Prostate gland (tissue), 2 donors: ENCODE results near the gene NYAP2. TPM values are rescaled to one million over a fixed set of nuclear protein-coding genes. Genes with fewer than 3 reads are reported as not detected.

ENCODE experiments used
- DNase-seq: peaks from one replicate; pipeline ENCODE4 v3.0.0-alpha.2; 2019; ENCODE audit warnings: low spot score
- H3K27ac ChIP-seq, 2 donors: fragments of 200-600 bp; sonication (generic); 2 replicates each; pipeline ENCODE4 v1.5.1; 2017 to 2019
- H3K27me3 ChIP-seq: fragments of 200-600 bp; sonication (generic); replicated peaks from 2 replicates; pipeline ENCODE4 v1.5.1; 2019; ENCODE audit not compliant: insufficient read depth
- H3K36me3 ChIP-seq, 2 donors: fragments of 200-600 bp; sonication (generic); 1 replicate in 1 of 2; 2 replicates in 1 of 2; pipeline versions ENCODE4 v1.5.1 to v1.8.1; 2017 to 2019
- H3K4me1 ChIP-seq: fragments of 200-600 bp; sonication (generic); replicated peaks from 2 replicates; pipeline ENCODE4 v1.5.1; 2019
- H3K4me3 ChIP-seq, 2 donors: fragments of 200-600 bp; sonication (generic); 2 replicates each; pipeline ENCODE4 v1.5.1; 2017 to 2019
- H3K9me3 ChIP-seq: fragments of 200-600 bp; sonication (generic); 2 replicates; pipeline ENCODE4 v1.5.1; 2017
- POLR2A ChIP-seq: fragments of 450-650 bp; IDR thresholded peaks from one replicate; pipeline ENCODE4 v1.6.1; 2016; ENCODE audit warnings: antibody characterized with exemption, mild to moderate bottlenecking
- POLR2AphosphoS5 ChIP-seq: sonication (generic); formaldehyde crosslinking; IDR thresholded peaks from one replicate; pipeline ENCODE4 v1.6.1; 2017; ENCODE audit warnings: antibody characterized with exemption
- WGBS: methylation state at CpG from one replicate; pipeline ENCODE4 v1.1.5; 2018; 5-methylcytosine and 5-hydroxymethylcytosine counted together
- intact Hi-C: fragments of 100-400 bp; cut with DNase I; formaldehyde crosslinking; loops from one replicate; pipeline ENCODE4 v1.14.2; 2022
- total RNA-seq, 2 donors: library from RNA; depleted of rRNA; stranded (reverse); fragments of >200 nt; gene quantifications; one replicate each; pipeline ENCODE4 v1.1.0, GENCODE V29; 2016
- TF ChIP-seq, protein P1 (sequence below), 4 experiments: fragments of 200-600 bp in 2 of 4; fragments of 450-650 bp in 2 of 4; sonication (generic) in 2 of 4; IDR thresholded peaks; 1 replicate in 3 of 4; 2 replicates in 1 of 4; pipeline ENCODE4 v1.5.1; 2016 to 2019; ENCODE audit warnings: antibody characterized with exemption in 4 of 4, mild to moderate bottlenecking in 2 of 4, moderate library complexity in 2 of 4

NYAP2 gene
- total RNA-seq, 2 donors from 2014 or later = 0.14 TPM; not detected in 1

DNA sequence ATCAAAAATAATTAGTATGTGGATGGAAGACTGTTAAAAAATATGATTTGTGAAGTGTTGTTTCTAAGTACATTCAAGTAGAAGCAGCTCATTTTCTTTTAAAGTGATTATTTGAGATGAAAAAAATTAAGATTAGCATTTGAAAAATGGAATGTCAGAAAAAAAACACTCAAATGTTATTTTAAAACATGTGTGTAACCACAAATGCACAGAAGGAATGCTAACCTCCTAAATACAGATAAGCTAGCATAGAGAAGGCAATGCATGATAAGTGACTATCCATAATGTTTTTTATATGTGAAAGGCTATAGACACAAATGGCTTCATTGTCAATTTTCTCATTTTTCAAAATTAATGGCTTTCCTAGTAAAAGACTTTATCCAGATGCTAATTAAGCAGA is 198.9 kb downstream of the NYAP2 start:
- no peaks in the 10 kb centered on the region for H3K9me3 ChIP-seq
- intact Hi-C loops = no loop called here
- DNase-seq = no peak
- no peak overlapping the region for H3K27ac ChIP-seq
- H3K4me1 ChIP-seq = no peaks in the 10 kb centered on the region
- TF ChIP-seq POLR2AphosphoS5 = no peak
- TF ChIP-seq, protein P1, sequence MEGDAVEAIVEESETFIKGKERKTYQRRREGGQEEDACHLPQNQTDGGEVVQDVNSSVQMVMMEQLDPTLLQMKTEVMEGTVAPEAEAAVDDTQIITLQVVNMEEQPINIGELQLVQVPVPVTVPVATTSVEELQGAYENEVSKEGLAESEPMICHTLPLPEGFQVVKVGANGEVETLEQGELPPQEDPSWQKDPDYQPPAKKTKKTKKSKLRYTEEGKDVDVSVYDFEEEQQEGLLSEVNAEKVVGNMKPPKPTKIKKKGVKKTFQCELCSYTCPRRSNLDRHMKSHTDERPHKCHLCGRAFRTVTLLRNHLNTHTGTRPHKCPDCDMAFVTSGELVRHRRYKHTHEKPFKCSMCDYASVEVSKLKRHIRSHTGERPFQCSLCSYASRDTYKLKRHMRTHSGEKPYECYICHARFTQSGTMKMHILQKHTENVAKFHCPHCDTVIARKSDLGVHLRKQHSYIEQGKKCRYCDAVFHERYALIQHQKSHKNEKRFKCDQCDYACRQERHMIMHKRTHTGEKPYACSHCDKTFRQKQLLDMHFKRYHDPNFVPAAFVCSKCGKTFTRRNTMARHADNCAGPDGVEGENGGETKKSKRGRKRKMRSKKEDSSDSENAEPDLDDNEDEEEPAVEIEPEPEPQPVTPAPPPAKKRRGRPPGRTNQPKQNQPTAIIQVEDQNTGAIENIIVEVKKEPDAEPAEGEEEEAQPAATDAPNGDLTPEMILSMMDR (IDR thresholded peaks at IDR 0.05) = no peak
- no peak for TF ChIP-seq POLR2A
- H3K4me3 ChIP-seq = no peak overlapping the region
- no peaks in the 10 kb centered on the region for H3K36me3 ChIP-seq
- no peaks in the 10 kb centered on the region for H3K27me3 ChIP-seq

GRCh38 chr2:225598897-225599296 is 199.4 kb downstream of the NYAP2 start:
- TF ChIP-seq POLR2AphosphoS5 (no peak), POLR2A (no peak)
- TF ChIP-seq, protein P1 (IDR thresholded peaks at IDR 0.05) = no peak
- H3K4me3 ChIP-seq = no peak overlapping the region
- H3K4me1 ChIP-seq = no peaks in the 10 kb centered on the region
- H3K9me3 ChIP-seq = no peaks in the 10 kb centered on the region
- H3K27me3 ChIP-seq = no peaks in the 10 kb centered on the region
- DNase-seq = no peak
- WGBS = 69% methylated on average over 4 of the region's 4 CpGs
- intact Hi-C loops = no loop called here
- no peak overlapping the region for H3K27ac ChIP-seq
- no peaks in the 10 kb centered on the region for H3K36me3 ChIP-seq

DNA sequence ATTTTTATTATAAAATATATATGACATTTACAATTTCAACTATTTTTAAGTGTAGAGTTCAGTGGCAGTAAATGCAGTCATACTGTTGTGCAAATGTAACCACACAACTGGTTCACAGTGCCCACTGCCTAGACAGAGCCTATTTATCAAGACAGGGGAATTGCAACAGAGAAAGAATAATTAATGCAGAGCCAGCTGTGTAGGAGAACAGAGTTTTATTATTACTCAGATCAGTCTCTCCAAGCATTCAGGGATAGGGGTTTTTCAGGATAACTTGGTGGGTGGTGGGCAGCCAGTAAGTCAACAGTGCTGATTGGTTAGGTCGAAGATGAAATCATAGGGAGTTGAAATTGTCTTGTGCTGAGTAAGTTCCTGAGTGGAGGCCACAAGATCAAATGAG is 200.3 kb downstream of the NYAP2 start:
- no peak for DNase-seq
- 96% methylated on average over 1 of the region's 1 CpG for WGBS
- TF ChIP-seq POLR2A (no peak), POLR2AphosphoS5 (no peak)
- TF ChIP-seq, protein P1 (IDR thresholded peaks at IDR 0.05) = no peak
- no peaks in the 10 kb centered on the region for H3K36me3 ChIP-seq
- no peaks in the 10 kb centered on the region for H3K4me1 ChIP-seq
- H3K27me3 ChIP-seq = no peaks in the 10 kb centered on the region
- no peak overlapping the region for H3K27ac ChIP-seq
- no peaks in the 10 kb centered on the region for H3K9me3 ChIP-seq
- intact Hi-C loops = no loop called here
- H3K4me3 ChIP-seq = no peak overlapping the region

DNA sequence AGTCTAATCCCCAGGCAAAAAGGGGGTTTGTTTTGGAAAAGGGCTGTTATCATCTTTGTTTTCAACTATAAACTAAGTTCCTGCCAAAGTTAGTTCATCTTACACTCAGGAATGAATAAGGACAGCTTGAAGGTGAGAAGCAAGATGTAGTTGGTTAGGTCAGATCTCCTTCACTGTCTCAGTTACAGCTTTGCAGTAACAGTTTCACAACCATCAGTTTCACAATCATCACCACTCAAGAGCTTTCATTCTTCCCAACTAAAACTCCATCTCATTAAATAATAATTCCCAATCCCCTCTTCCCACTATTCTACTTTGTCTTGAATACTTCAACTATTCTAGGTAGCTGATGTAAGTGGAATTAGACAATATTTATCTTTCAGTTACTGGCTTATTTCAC is 200.9 kb downstream of the NYAP2 start:
- Histone ChIP-seq H3K9me3 (no peaks in the 10 kb centered on the region), H3K27me3 (no peaks in the 10 kb centered on the region), H3K4me1 (no peaks in the 10 kb centered on the region), H3K27ac (no peak overlapping the region), H3K36me3 (no peaks in the 10 kb centered on the region), H3K4me3 (no peak overlapping the region)
- no peak for TF ChIP-seq POLR2A
- TF ChIP-seq, protein P1 (IDR thresholded peaks at IDR 0.05) = no peak
- no peak for TF ChIP-seq POLR2AphosphoS5
- no peak for DNase-seq
- intact Hi-C loops = no loop called here

DNA sequence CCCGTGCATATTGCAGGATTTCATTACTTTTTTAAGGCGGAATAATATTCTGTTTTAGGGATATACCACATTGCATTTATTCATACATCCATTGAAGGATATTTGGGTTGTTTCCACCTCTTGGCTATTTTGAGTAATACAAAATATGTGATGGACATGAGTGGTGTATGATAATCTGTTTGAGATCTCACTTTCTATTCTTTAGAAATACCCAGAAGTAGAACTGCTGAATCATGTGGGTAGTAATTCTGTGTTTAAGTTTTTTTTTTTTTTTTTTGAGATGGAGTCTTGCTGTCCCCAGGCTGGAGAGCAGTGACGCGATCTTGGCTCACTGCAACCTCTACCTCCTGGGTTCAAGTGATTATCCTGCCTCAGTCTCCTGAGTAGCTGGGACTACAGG is 201.4 kb downstream of the NYAP2 start:
- DNase-seq = no peak
- no peaks in the 10 kb centered on the region for H3K36me3 ChIP-seq
- no peak overlapping the region for H3K27ac ChIP-seq
- no peaks in the 10 kb centered on the region for H3K9me3 ChIP-seq
- intact Hi-C loops = no loop called here
- H3K4me3 ChIP-seq = no peak overlapping the region
- TF ChIP-seq, protein P1 (IDR thresholded peaks at IDR 0.05) = no peak
- no peak for TF ChIP-seq POLR2AphosphoS5
- no peak for TF ChIP-seq POLR2A
- WGBS = 94% methylated on average over 4 of the region's 4 CpGs
- no peaks in the 10 kb centered on the region for H3K4me1 ChIP-seq
- H3K27me3 ChIP-seq = no peaks in the 10 kb centered on the region
